GM21528 (cell line): Measurements from ENCODE around the gene GRIA1.
"Not testable (repeated sequence)": the region's sequence is repeated elsewhere in the genome, so short reads cannot be mapped to it uniquely, and the experiment has no call there.

Experiments
- ATAC-seq: cut with Tn5 transposase; IDR thresholded peaks from one replicate; pipeline ENCODE4 v1.9.1; 2021; ENCODE audit warnings: mild to moderate bottlenecking, moderate library complexity; ENCODE audit not compliant: unreplicated experiment, low FRiP score

Gene GRIA1

GRCh38 chr5:153807801-153808200 is 317.3 kb downstream of the GRIA1 start:
- ATAC-seq = no peak

- no peak for ATAC-seq
Measured at GRCh38 chr5:153809166-153809565, 318.7 kb downstream of the GRIA1 start.

- no peak for ATAC-seq
Measured at GRCh38 chr5:153813901-153814300, 323.4 kb downstream of the GRIA1 start.

- no peak for ATAC-seq
Measured at GRCh38 chr5:153816870-153817269, 326.4 kb downstream of the GRIA1 start.

- no peak for ATAC-seq
Measured at GRCh38 chr5:153818626-153819025, 328.2 kb downstream of the GRIA1 start.

- ATAC-seq = no peak
Measured at GRCh38 chr5:153823036-153823435, 332.6 kb downstream of the GRIA1 start.

- ATAC-seq = no peak
Measured at GRCh38 chr5:153824909-153825308, 334.4 kb downstream of the GRIA1 start.

GRCh38 chr5:153827397-153827796 is 336.9 kb downstream of the GRIA1 start:
- ATAC-seq = no peak

- no peak for ATAC-seq
Measured at GRCh38 chr5:153829510-153830065, 339.1 kb downstream of the GRIA1 start.

GRCh38 chr5:153831973-153832372 is 341.5 kb downstream of the GRIA1 start:
- peak; percentile 83 for ATAC-seq

- ATAC-seq = no peak
Measured at GRCh38 chr5:153835891-153836515, 345.5 kb downstream of the GRIA1 start.

- not testable (repeated sequence) for ATAC-seq
Measured at GRCh38 chr5:153849303-153850113, 359.0 kb downstream of the GRIA1 start.

- no peak for ATAC-seq
Measured at GRCh38 chr5:153860195-153860886, 369.9 kb downstream of the GRIA1 start.

GRCh38 chr5:153862906-153863305 is 372.4 kb downstream of the GRIA1 start:
- not testable (repeated sequence) for ATAC-seq
